Measurements from ENCODE around the gene CEP162. TPM values are rescaled to one million over a fixed set of nuclear protein-coding genes. Genes with fewer than 3 reads are reported as not detected.

Gene CEP162
- total RNA-seq, 2 donors from 2014 or later, result 4.5 to 13.1 TPM

- Histone ChIP-seq H3K27me3 (replicated peaks; ENCODE audit: insufficient read depth) (no peaks in the 10 kb centered on the region), H3K4me1 (replicated peaks) (no peaks in the 10 kb centered on the region), H3K4me3 (no peak overlapping the region), H3K36me3 (no peaks in the 10 kb centered on the region), H3K27ac (no peak overlapping the region), H3K9me3 (no peaks in the 10 kb centered on the region)
- no peak for TF ChIP-seq POLR2A (IDR thresholded peaks at IDR 0.05)
- no peak for TF ChIP-seq POLR2AphosphoS5 (IDR thresholded peaks at IDR 0.05)
- TF ChIP-seq CTCF (IDR thresholded peaks at IDR 0.05), result no peak
- 58% methylated on average over 4 of the region's 4 CpGs for WGBS
- DNase-seq (ENCODE audit: low spot score), result no peak
- intact Hi-C loops (cut with DNase I), result no loop called here
These were observed 31.4 kb upstream of the CEP162 start for GRCh38 chr6:84258866-84259265.

- 71% methylated on average over 2 of the region's 2 CpGs for WGBS
- intact Hi-C loops (cut with DNase I), result no loop called here
- no peak for DNase-seq (ENCODE audit: low spot score)
- no peaks in the 10 kb centered on the region for H3K9me3 ChIP-seq
- H3K27ac ChIP-seq, result no peak overlapping the region
- H3K36me3 ChIP-seq, result no peaks in the 10 kb centered on the region
- no peaks in the 10 kb centered on the region for H3K4me1 ChIP-seq (replicated peaks)
- TF ChIP-seq POLR2A (IDR thresholded peaks at IDR 0.05) (no peak), POLR2AphosphoS5 (IDR thresholded peaks at IDR 0.05) (no peak), CTCF (IDR thresholded peaks at IDR 0.05) (no peak)
- H3K27me3 ChIP-seq (replicated peaks; ENCODE audit: insufficient read depth), result no peaks in the 10 kb centered on the region
- no peak overlapping the region for H3K4me3 ChIP-seq
These were observed 30.8 kb upstream of the CEP162 start for GRCh38 chr6:84258268-84258667.

GRCh38 chr6:84255641-84256040 lies 28.2 kb upstream of the CEP162 start:
- no peak overlapping the region for H3K27ac ChIP-seq
- H3K27me3 ChIP-seq (replicated peaks; ENCODE audit: insufficient read depth), result no peaks in the 10 kb centered on the region
- no peak overlapping the region for H3K4me3 ChIP-seq
- H3K9me3 ChIP-seq, result no peaks in the 10 kb centered on the region
- H3K36me3 ChIP-seq, result no peaks in the 10 kb centered on the region
- intact Hi-C loops (cut with DNase I), result no loop called here
- TF ChIP-seq CTCF (IDR thresholded peaks at IDR 0.05) (no peak), POLR2AphosphoS5 (IDR thresholded peaks at IDR 0.05) (no peak), POLR2A (IDR thresholded peaks at IDR 0.05) (no peak)
- no peaks in the 10 kb centered on the region for H3K4me1 ChIP-seq (replicated peaks)
- DNase-seq (ENCODE audit: low spot score), result no peak

GRCh38 chr6:84253380-84253779 lies 25.9 kb upstream of the CEP162 start:
- no peak for DNase-seq (ENCODE audit: low spot score)
- TF ChIP-seq CTCF (IDR thresholded peaks at IDR 0.05) (no peak), POLR2A (IDR thresholded peaks at IDR 0.05) (no peak), POLR2AphosphoS5 (IDR thresholded peaks at IDR 0.05) (no peak)
- intact Hi-C loops (cut with DNase I), result no loop called here
- H3K27ac ChIP-seq, result no peak overlapping the region
- 93% methylated on average over 3 of the region's 3 CpGs for WGBS
- no peak overlapping the region for H3K4me3 ChIP-seq
- no peaks in the 10 kb centered on the region for H3K36me3 ChIP-seq
- no peaks in the 10 kb centered on the region for H3K27me3 ChIP-seq (replicated peaks; ENCODE audit: insufficient read depth)
- H3K9me3 ChIP-seq, result no peaks in the 10 kb centered on the region
- H3K4me1 ChIP-seq (replicated peaks), result no peaks in the 10 kb centered on the region

GRCh38 chr6:84251891-84252539 lies 24.6 kb upstream of the CEP162 start:
- intact Hi-C loops (cut with DNase I), result no loop called here
- H3K27ac ChIP-seq, result no peak overlapping the region
- WGBS, result 67% methylated on average over 4 of the region's 4 CpGs
- no peak for TF ChIP-seq POLR2A (IDR thresholded peaks at IDR 0.05)
- TF ChIP-seq CTCF (IDR thresholded peaks at IDR 0.05), result no peak
- TF ChIP-seq POLR2AphosphoS5 (IDR thresholded peaks at IDR 0.05), result no peak
- no peaks in the 10 kb centered on the region for H3K4me1 ChIP-seq (replicated peaks)
- no peaks in the 10 kb centered on the region for H3K36me3 ChIP-seq
- H3K27me3 ChIP-seq (replicated peaks; ENCODE audit: insufficient read depth), result no peaks in the 10 kb centered on the region
- no peaks in the 10 kb centered on the region for H3K9me3 ChIP-seq
- H3K4me3 ChIP-seq, result no peak overlapping the region
- DNase-seq (ENCODE audit: low spot score), result no peak
